NCI-H2029 treated with DMSO at 0.1 percent for 48 hours (cell line): ENCODE results near the gene SLC12A3.
"Not testable (repeated sequence)": the region's sequence is repeated elsewhere in the genome, so short reads cannot be mapped to it uniquely, and the experiment has no call there.

Experiments used
- DNase-seq: peaks from one replicate; lab custom pipeline; 2025; lab: John Stamatoyannopoulos, UW

Gene SLC12A3

GRCh38 chr16:56921571-56921970 is 56.6 kb downstream of the SLC12A3 start:
- DNase-seq, result no peak

- no peak for DNase-seq
These were observed 58.6 kb downstream of the SLC12A3 start for GRCh38 chr16:56923481-56924091.

GRCh38 chr16:56927471-56927870 is 62.5 kb downstream of the SLC12A3 start:
- no peak for DNase-seq

- DNase-seq, result no peak
These were observed 64.6 kb downstream of the SLC12A3 start for GRCh38 chr16:56929639-56930038.

- no peak for DNase-seq
These were observed 65.7 kb downstream of the SLC12A3 start for GRCh38 chr16:56930486-56931270.

GRCh38 chr16:56931271-56931891 is 66.4 kb downstream of the SLC12A3 start:
- DNase-seq, result no peak

- DNase-seq, result peak; percentile 32
These were observed 67.1 kb downstream of the SLC12A3 start, which contains the start of gene HERPUD1 for GRCh38 chr16:56931892-56932720. Gene HERPUD1 (plus strand): TSS chr16:56932142. CDS start chr16:56932245, 103 bp downstream.

GRCh38 chr16:56932721-56933619 is 68.0 kb downstream of the SLC12A3 start:
- DNase-seq, result peak; percentile 8

- no peak for DNase-seq
These were observed 69.0 kb downstream of the SLC12A3 start for GRCh38 chr16:56933828-56934598.

GRCh38 chr16:56934599-56935145 is 69.7 kb downstream of the SLC12A3 start:
- not testable (repeated sequence) for DNase-seq

- no peak for DNase-seq
These were observed 70.2 kb downstream of the SLC12A3 start for GRCh38 chr16:56935201-56935600.

- no peak for DNase-seq
These were observed 71.5 kb downstream of the SLC12A3 start for GRCh38 chr16:56936491-56936890.

GRCh38 chr16:56936950-56937349 is 71.9 kb downstream of the SLC12A3 start:
- no peak for DNase-seq

- no peak for DNase-seq
These were observed 73.9 kb downstream of the SLC12A3 start for GRCh38 chr16:56938664-56939513.

GRCh38 chr16:56939801-56940200 is 74.8 kb downstream of the SLC12A3 start:
- no peak for DNase-seq

GRCh38 chr16:56941092-56941491 is 76.1 kb downstream of the SLC12A3 start:
- DNase-seq, result no peak

GRCh38 chr16:56941856-56942331 is 76.9 kb downstream of the SLC12A3 start:
- DNase-seq, result no peak

GRCh38 chr16:56943761-56944375 is 78.9 kb downstream of the SLC12A3 start:
- DNase-seq, result no peak
